ENCODE data around the gene BCAS3.

GRCh38 chr17:61313461-61314326 is 636.0 kb downstream of the BCAS3 start:
- no peak for TF ChIP-seq CTCF (conservative IDR thresholded peaks at IDR 0.05; ENCODE audit: low read depth, low read length)
- no peak for TF ChIP-seq EZH2 (IDR thresholded peaks at IDR 0.05; ENCODE audit: borderline replicate concordance, low read depth, low read length, poor library complexity, severe bottlenecking)

All from A673 (cell line).